IMR-90 (cell line): ENCODE data around the gene LARP4B. TPM values are rescaled to one million over a fixed set of nuclear protein-coding genes. Genes with fewer than 3 reads are reported as not detected.

Source experiments
- ATAC-seq: fragments of 200-7000 bp; cut with Tn5 transposase; 2 replicates; pipeline ENCODE4 v1.9.1; 2020; ENCODE audit warnings: low read depth, mild to moderate bottlenecking, moderate library complexity
- BruUV-seq: library from RNA; stranded (reverse); fragments of 400-500 nt; replicated peaks from 2 replicates; lab custom pipeline; 2021; lab: Mats Ljungman, UMichigan
- CTCF ChIA-PET: fragments of 300-600 bp; formaldehyde crosslinking; extraction: SDS; loops from one replicate; lab custom pipeline; 2021; ENCODE audit warnings: antibody characterized with exemption; lab: Yijun Ruan, JAX
- POLR2A ChIA-PET: fragments of 300-600 bp; sonication (Branson Sonifier 250); formaldehyde crosslinking; loops from one replicate; lab custom pipeline; 2022; ENCODE audit warnings: antibody characterized with exemption; ENCODE audit not compliant: unreplicated experiment; lab: Charles Lee
- DNase-seq: peaks from one replicate; pipeline ENCODE4 v3.0.0; 2013
- H2AFZ ChIP-seq: replicated peaks from 2 replicates; pipeline ENCODE3; 2013; ENCODE audit warnings: low read length, mild to moderate bottlenecking; ENCODE audit not compliant: poor library complexity
- H2AK5ac ChIP-seq: 2 replicates; pipeline ENCODE4 v1.6.1; 2013; ENCODE audit warnings: low read depth, low read length, inconsistent platforms
- H2AK9ac ChIP-seq: replicated peaks from 2 replicates; pipeline ENCODE3; 2013; ENCODE audit warnings: mild to moderate bottlenecking, low read depth, low read length, moderate library complexity; ENCODE audit not compliant: poor library complexity
- H2BK120ac ChIP-seq: 2 replicates; pipeline ENCODE4 v1.6.1; 2013; ENCODE audit warnings: low read depth, low read length, inconsistent platforms
- H2BK15ac ChIP-seq: 3 replicates; pipeline ENCODE4 v1.6.1; 2013; ENCODE audit warnings: low read depth, low read length, inconsistent platforms
- H2BK20ac ChIP-seq: 2 replicates; pipeline ENCODE4 v1.6.1; 2013; ENCODE audit warnings: low read depth, mild to moderate bottlenecking, inconsistent platforms, low read length, moderate library complexity
- H2BK5ac ChIP-seq: 2 replicates; pipeline ENCODE4 v1.6.1; 2013; ENCODE audit warnings: mild to moderate bottlenecking, low read depth, low read length, inconsistent platforms; ENCODE audit not compliant: poor library complexity, severe bottlenecking
- H3K14ac ChIP-seq: replicated peaks from 2 replicates; pipeline ENCODE4 v1.6.1; 2013; ENCODE audit warnings: low read depth, low read length, inconsistent platforms
- H3K18ac ChIP-seq: 2 replicates; pipeline ENCODE4 v1.6.1; 2013; ENCODE audit warnings: low read depth, low read length, control low read depth
- H3K23ac ChIP-seq: 2 replicates; pipeline ENCODE4 v1.6.1; 2013; ENCODE audit warnings: low read depth, low read length, inconsistent platforms
- H3K27ac ChIP-seq: 2 replicates; pipeline ENCODE4 v1.5.1; 2013; ENCODE audit warnings: mild to moderate bottlenecking, control low read depth, low read length; ENCODE audit not compliant: insufficient read depth
- H3K27me3 ChIP-seq: 2 replicates; pipeline ENCODE4 v1.6.1; 2013; ENCODE audit warnings: low read length; ENCODE audit not compliant: control insufficient read depth, insufficient read depth
- H3K36me3 ChIP-seq: 2 replicates; pipeline ENCODE4 v1.6.1; 2013; ENCODE audit warnings: low read length, mixed read lengths; ENCODE audit not compliant: control insufficient read depth, insufficient read depth
- H3K4ac ChIP-seq: 2 replicates; pipeline ENCODE4 v1.6.1; 2013; ENCODE audit warnings: low read depth, low read length, inconsistent platforms
- H3K4me1 ChIP-seq: 2 replicates; pipeline ENCODE4 v1.6.1; 2013; ENCODE audit warnings: low read length, mixed read lengths; ENCODE audit not compliant: control insufficient read depth, insufficient read depth
- H3K4me2 ChIP-seq: 2 replicates; pipeline ENCODE4 v1.6.1; 2013; ENCODE audit warnings: low read depth, mild to moderate bottlenecking, control low read depth, low read length, moderate library complexity
- H3K4me3 ChIP-seq: 2 replicates; pipeline ENCODE4 v1.5.1; 2013; ENCODE audit warnings: low read depth, mild to moderate bottlenecking, control low read depth, low read length, moderate library complexity; ENCODE audit not compliant: insufficient read depth
- H3K56ac ChIP-seq: 2 replicates; pipeline ENCODE4 v1.6.1; 2013; ENCODE audit warnings: low read length, inconsistent platforms; ENCODE audit not compliant: insufficient read depth; ENCODE audit errors: extremely low read depth
- H3K79me1 ChIP-seq, 2 experiments: 2 replicates each; pipeline ENCODE4 v1.6.1; 2013; ENCODE audit warnings: low read length in 2 of 2, inconsistent platforms in 1 of 2, low read depth in 1 of 2
- H3K9ac ChIP-seq: 2 replicates; pipeline ENCODE4 v1.6.1; 2013; ENCODE audit warnings: low read depth, low read length, control low read depth
- H3K9me1 ChIP-seq: 2 replicates; pipeline ENCODE4 v1.6.1; 2013; ENCODE audit warnings: low read length, inconsistent platforms; ENCODE audit not compliant: insufficient read depth
- H3K9me3 ChIP-seq: 2 replicates; pipeline ENCODE4 v1.6.1; 2013; ENCODE audit warnings: low read length; ENCODE audit not compliant: control insufficient read depth, insufficient read depth
- H4K20me1 ChIP-seq: 2 replicates; pipeline ENCODE4 v1.6.1; 2013; ENCODE audit warnings: low read length, inconsistent platforms; ENCODE audit not compliant: insufficient read depth
- H4K5ac ChIP-seq: 2 replicates; pipeline ENCODE4 v1.6.1; 2013; ENCODE audit warnings: mild to moderate bottlenecking, low read depth, low read length, control low read depth
- H4K8ac ChIP-seq, 2 experiments: 2 replicates each; pipeline ENCODE4 v1.6.1; 2013; ENCODE audit warnings: low read depth in 2 of 2, low read length in 2 of 2, control low read depth in 1 of 2, inconsistent platforms in 1 of 2
- H4K91ac ChIP-seq: 2 replicates; pipeline ENCODE4 v1.6.1; 2013; ENCODE audit warnings: low read depth, low read length, inconsistent platforms; ENCODE audit not compliant: insufficient read depth
- CEBPB ChIP-seq: IDR thresholded peaks from 2 replicates; pipeline ENCODE4 v1.6.1; 2012; ENCODE audit warnings: low read depth, low read length, improper control_type of control experiment
- FOS ChIP-seq: fragments of 150-350 bp; IDR thresholded peaks from 2 replicates; pipeline ENCODE4 v1.6.1; 2016; ENCODE audit warnings: low read depth, low read length
- MAFK ChIP-seq: IDR thresholded peaks from 2 replicates; pipeline ENCODE4 v1.6.1; 2012; ENCODE audit warnings: low read depth, low read length, improper control_type of control experiment
- MXI1 ChIP-seq: IDR thresholded peaks from 2 replicates; pipeline ENCODE4 v1.6.1; 2012; ENCODE audit warnings: low read depth, mild to moderate bottlenecking, low read length, moderate library complexity, borderline replicate concordance
- NFE2L2 ChIP-seq: fragments of 150-350 bp; IDR thresholded peaks from 2 replicates; pipeline ENCODE4 v1.6.1; 2016; ENCODE audit warnings: low read depth, mild to moderate bottlenecking, low read length
- POLR2A ChIP-seq: IDR thresholded peaks from 2 replicates; pipeline ENCODE4 v1.6.1; 2012; ENCODE audit warnings: mild to moderate bottlenecking, low read depth, low read length
- RCOR1 ChIP-seq: IDR thresholded peaks from 2 replicates; pipeline ENCODE4 v1.6.1; 2012; ENCODE audit warnings: mild to moderate bottlenecking, low read length, improper control_type of control experiment; ENCODE audit not compliant: insufficient replicate concordance
- WGBS, 2 experiments: methylation state at CpG; one replicate each; pipeline versions ENCODE4 v1.1.5 to v1.1.7; 2013; ENCODE audit warnings: missing lambda C conversion rate in 2 of 2; ENCODE audit not compliant: insufficient read length in 1 of 2; ENCODE audit errors: extremely low coverage in 2 of 2; 5-methylcytosine and 5-hydroxymethylcytosine counted together
- dilution Hi-C: fragments of 300-500 bp; cut with HindIII; formaldehyde crosslinking; loops from one replicate; pipeline ENCODE4 v1.14.3; 2018; ENCODE audit warnings: low sequenced_read_pairs; ENCODE audit not compliant: unreplicated experiment
- in situ Hi-C: fragments of 300-500 bp; cut with MboI; formaldehyde crosslinking; loops from 3 replicates; pipeline ENCODE4 v1.14.3; 2019; ENCODE audit warnings: low sequenced_read_pairs, inconsistent platforms, mixed read lengths
- intact Hi-C: fragments of 100-400 bp; cut with micrococcal nuclease; formaldehyde crosslinking; loops from 2 replicates; pipeline ENCODE4 v1.10.0; 2022
- polyA plus RNA-seq, 3 experiments: library from polyadenylated mRNA; depleted of rRNA; stranded (reverse); fragments of >200 nt; gene quantifications; 2 replicates each; pipeline ENCODE4 v1.2.3, GENCODE V29; 2012; ENCODE audit warnings: low replicate concordance in 1 of 3
- total RNA-seq: library from RNA; depleted of rRNA; stranded (reverse); fragments of >200 nt; gene quantifications from 2 replicates; pipeline ENCODE4 v1.2.3, GENCODE V29; 2012
- TF ChIP-seq, protein P1 (sequence below): conservative IDR thresholded peaks from 2 replicates; pipeline ENCODE4 v1.5.1; 2012; ENCODE audit warnings: mild to moderate bottlenecking, low read depth, low read length, improper control_type of control experiment
- TF ChIP-seq, protein P2 (sequence below): fragments of 150-350 bp; IDR thresholded peaks from 2 replicates; pipeline ENCODE4 v1.6.1; 2016; ENCODE audit warnings: low read depth, mild to moderate bottlenecking, low read length, moderate library complexity, borderline replicate concordance

LARP4B gene
- total and polyA plus RNA-seq, 2 of the 4 experiments (the other 2 are of a cell fraction), result 24.3 to 25.5 TPM

DNA sequence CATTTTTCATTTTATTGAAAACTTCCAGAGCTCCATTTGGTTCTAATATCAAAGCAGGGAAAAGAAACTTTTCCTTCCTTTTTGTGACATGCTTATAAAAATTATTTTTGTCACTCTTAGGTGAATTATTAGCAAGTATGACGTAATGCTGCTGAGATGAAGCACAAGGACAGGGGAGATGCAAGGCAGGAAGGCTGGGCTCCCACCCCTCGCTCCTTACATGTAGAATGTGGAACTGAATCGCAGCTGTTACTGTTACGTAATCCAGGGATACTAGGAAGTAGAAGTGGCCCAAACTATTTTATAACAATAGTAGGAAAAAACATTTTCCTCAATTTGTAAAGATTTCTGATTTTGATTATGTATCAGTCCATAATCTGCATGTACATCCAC, 39.6 kb upstream of the LARP4B start:
- no peak overlapping the region for H2AFZ ChIP-seq
- no peaks in the 10 kb centered on the region; a peak in 1 of 4 replicates for H3K79me1 ChIP-seq
- H3K27me3 ChIP-seq, result peaks cover 2% of the 10 kb centered on the region; the same call in 1 of the 2 replicates
- H3K4ac ChIP-seq, result no peak overlapping the region
- H4K91ac ChIP-seq, result no peak overlapping the region
- no peak overlapping the region for H3K4me3 ChIP-seq
- H2BK5ac ChIP-seq, result no peak overlapping the region
- H3K27ac ChIP-seq, result no peak overlapping the region
- H2BK20ac ChIP-seq, result no peak overlapping the region
- POLR2A ChIA-PET, result no interaction called here
- intact Hi-C loops, result no loop called here
- H2BK15ac ChIP-seq, result no peak overlapping the region
- no peak overlapping the region for H4K8ac ChIP-seq
- no peak overlapping the region for H3K18ac ChIP-seq
- DNase-seq (peak; percentile 46), ATAC-seq (no peak)
- no peaks in the 10 kb centered on the region for H4K20me1 ChIP-seq
- no peak overlapping the region for H3K23ac ChIP-seq
- in situ Hi-C loops, result no loop called here
- no peak overlapping the region for H3K56ac ChIP-seq
- no peak overlapping the region for H3K9ac ChIP-seq
- H3K9me1 ChIP-seq, result no peaks in the 10 kb centered on the region
- WGBS, 2 experiments, result no CpG with 5 or more reads among the region's 4 CpGs
- TF ChIP-seq, protein P1, sequence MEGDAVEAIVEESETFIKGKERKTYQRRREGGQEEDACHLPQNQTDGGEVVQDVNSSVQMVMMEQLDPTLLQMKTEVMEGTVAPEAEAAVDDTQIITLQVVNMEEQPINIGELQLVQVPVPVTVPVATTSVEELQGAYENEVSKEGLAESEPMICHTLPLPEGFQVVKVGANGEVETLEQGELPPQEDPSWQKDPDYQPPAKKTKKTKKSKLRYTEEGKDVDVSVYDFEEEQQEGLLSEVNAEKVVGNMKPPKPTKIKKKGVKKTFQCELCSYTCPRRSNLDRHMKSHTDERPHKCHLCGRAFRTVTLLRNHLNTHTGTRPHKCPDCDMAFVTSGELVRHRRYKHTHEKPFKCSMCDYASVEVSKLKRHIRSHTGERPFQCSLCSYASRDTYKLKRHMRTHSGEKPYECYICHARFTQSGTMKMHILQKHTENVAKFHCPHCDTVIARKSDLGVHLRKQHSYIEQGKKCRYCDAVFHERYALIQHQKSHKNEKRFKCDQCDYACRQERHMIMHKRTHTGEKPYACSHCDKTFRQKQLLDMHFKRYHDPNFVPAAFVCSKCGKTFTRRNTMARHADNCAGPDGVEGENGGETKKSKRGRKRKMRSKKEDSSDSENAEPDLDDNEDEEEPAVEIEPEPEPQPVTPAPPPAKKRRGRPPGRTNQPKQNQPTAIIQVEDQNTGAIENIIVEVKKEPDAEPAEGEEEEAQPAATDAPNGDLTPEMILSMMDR, result no peak
- TF ChIP-seq POLR2A (no peak), MXI1 (no peak), CEBPB (peak; percentile 80), MAFK (no peak), RCOR1 (no peak), FOS (no peak), NFE2L2 (no peak)
- TF ChIP-seq, protein P2, sequence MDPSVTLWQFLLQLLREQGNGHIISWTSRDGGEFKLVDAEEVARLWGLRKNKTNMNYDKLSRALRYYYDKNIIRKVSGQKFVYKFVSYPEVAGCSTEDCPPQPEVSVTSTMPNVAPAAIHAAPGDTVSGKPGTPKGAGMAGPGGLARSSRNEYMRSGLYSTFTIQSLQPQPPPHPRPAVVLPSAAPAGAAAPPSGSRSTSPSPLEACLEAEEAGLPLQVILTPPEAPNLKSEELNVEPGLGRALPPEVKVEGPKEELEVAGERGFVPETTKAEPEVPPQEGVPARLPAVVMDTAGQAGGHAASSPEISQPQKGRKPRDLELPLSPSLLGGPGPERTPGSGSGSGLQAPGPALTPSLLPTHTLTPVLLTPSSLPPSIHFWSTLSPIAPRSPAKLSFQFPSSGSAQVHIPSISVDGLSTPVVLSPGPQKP, result no peak
- H4K5ac ChIP-seq, result no peak overlapping the region
- BruUV-seq, result no TSS peak
- H2BK120ac ChIP-seq, result no peak overlapping the region
- H3K9me3 ChIP-seq, result no peaks in the 10 kb centered on the region
- CTCF ChIA-PET, result no interaction called here
- 0 out of 2 replicates have a peak overlapping the region, but pooled peaks have one; percentile 10 for H3K4me2 ChIP-seq
- no peak overlapping the region for H2AK5ac ChIP-seq
- dilution Hi-C loops, result no loop called here
- no peak overlapping the region for H3K14ac ChIP-seq
- H2AK9ac ChIP-seq, result no peak overlapping the region
- peaks cover 9% of the 10 kb centered on the region for H3K4me1 ChIP-seq
- H3K36me3 ChIP-seq, result no peaks in the 10 kb centered on the region
